Inflammatory macrophage treated with lipopolysaccharide for 4 hours (primary cell): ENCODE results near the gene DHRS13.
A peak's percentile ranks its signal among the peaks of the same experiment; 100 is the strongest.

Source experiments
- DNase-seq: peaks from one replicate; pipeline ENCODE4 v3.0.0-alpha.2; 2020

The DHRS13 gene

GRCh38 chr17:28901866-28902818, 737 bp downstream of the DHRS13 start:
- DNase-seq, result peak; percentile 31

- DNase-seq, result no peak
Measured at GRCh38 chr17:28900986-28901726, 1.7 kb downstream of the DHRS13 start.

- no peak for DNase-seq
Measured at GRCh38 chr17:28899212-28899815, 3.6 kb downstream of the DHRS13 start.

DNA sequence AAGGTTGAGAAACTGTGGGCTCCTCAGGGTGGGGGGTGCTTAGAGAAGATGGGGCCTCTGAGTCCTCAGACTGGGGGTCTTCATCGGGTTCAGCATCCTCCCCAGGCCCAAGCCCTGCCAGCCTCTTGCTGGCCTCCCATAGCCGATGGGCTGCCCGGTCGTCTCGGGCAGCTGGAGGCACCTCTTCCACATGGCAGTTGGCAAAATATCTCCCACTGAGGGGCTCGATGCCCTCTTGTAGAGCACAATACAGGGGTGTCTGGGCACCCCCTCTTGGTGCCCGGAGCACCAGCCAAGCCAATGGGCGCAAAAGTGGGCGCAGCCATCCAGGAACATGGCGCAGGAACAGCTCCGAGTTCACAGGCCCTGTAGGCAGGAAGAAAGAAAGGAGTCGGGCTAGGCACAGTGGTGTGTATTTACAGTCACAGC, 4.3 kb downstream of the DHRS13 start:
- DNase-seq, result no peak

- no peak for DNase-seq
Measured at GRCh38 chr17:28897769-28898526, 4.9 kb downstream of the DHRS13 start.

DNA sequence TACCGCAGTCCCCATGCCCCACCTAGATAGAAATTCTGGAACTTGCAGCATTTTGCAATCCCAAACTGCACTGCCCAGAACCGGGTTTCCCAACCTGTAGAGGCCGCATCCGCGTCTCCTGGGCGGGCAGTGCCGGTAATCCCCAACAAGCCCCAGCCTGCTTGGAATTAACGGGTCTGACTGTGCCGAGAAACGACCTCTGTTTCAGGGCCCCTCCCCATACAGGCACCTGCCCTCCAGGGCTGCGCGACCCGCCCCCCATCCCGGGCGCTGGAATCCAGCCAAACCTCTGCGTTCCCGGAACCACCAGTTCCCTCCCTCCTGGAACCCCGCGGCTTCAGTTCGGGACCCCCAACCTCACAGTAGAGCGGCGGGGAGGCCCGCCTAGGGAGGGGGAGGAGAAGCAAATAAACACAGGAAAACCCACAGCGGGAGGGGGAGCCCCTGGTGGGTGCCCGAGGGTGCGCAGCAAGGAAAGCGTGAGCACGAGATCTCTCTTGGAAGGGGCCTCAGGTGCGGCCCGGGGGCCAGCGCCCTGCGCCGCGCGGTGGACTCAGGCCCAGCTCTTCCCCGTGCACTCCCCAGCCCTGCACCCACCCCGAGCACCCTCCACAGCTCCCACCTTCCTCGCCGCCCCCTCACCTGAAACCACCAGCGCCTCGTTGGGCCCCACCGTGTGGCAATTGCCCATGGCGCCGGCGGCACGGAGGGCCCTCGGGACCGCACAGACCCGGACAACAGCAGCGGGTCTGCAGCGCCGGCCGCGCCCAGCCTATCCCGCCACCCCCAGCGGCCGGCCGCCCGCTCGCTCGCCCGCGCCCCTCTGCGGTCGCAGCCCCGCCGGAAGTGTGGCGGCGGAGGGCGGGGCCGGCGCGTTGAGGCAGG, 5.8 kb downstream of the DHRS13 start, which contains the start of gene FLOT2:
Gene FLOT2 (minus strand): TSS at position 850 of the 885 bp plus-strand sequence. CDS start 159 bp downstream, at position 691.
- DNase-seq, result peak; percentile 79

DNA sequence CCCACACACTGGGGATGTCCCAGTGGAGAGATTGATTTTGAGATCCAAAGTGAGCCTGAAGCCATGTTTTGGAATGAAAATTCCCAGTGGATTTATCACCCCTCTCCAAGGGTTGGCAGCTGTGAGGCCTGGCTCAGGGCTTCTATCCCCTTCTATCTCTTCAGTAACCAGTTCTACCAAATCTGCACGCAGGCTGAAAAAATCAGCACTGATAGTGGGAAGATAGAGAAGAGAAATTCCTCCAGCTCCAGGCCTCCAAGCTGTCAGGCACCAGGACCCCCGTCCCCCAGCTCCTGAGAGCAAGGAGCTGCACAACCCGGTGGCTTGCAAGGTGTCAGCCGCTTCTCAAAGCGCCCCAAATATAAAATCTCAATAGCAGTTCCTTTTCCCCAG, 6.4 kb downstream of the DHRS13 start:
- no peak for DNase-seq

DNA sequence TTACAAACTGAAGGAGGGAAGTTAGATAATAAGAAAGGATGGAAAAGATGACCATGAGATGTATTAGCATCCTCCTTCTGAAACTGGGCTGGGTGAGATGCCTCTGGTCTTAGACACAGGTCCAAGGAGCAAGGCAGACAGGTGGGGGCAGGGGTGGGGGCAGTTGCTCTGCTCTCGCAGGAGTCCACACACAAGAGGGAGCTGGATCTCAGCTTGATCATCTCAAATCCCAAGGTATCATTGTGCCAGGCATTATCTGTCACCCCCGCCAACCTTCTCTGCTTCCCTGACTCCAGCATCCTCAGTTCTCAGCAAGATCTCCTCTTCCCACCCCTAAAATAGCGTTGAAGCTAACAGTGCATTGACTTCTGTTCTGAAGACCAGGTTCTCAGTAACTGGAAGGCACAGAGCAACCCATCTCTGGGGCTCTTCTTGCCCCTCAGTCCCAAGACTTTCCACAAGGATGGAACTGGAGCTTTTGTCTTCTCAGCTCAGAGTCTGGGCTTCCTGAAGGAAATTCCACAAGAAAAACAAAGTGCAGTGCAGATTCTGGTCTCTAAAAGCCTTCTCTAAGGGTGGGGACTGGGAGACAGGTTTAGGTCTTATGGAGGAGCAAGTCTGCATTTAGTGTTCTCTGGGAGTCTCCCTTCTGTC, 7.0 kb downstream of the DHRS13 start:
- DNase-seq, result no peak

- peak; percentile 83 for DNase-seq
Measured at GRCh38 chr17:28893248-28894183, 9.4 kb downstream of the DHRS13 start.

DNA sequence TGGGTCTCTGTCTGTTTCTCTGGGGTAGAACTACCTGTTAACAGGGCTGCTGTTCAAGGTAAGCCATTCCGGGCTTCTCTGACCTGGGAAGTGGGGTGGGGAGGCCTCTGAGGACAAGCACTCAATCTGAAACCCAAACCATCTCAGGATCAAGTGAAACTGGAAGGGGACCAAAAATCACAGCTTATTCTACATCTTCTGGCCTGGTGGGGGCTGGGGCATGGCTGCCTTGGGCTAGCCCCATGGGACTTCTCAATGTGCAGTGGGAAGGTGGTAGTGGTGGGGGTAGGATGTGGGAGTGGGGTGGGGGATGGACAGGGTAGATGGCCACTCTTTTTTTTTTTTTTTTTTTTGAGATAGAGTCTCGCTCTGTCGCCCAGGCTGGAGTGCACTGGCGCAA, 10.9 kb downstream of the DHRS13 start:
- no peak for DNase-seq

GRCh38 chr17:28891201-28891600, 11.7 kb downstream of the DHRS13 start:
- DNase-seq, result no peak

- DNase-seq, result peak; percentile 57
Measured at GRCh38 chr17:28889996-28890395, 12.9 kb downstream of the DHRS13 start.

GRCh38 chr17:28888832-28889231, 14.0 kb downstream of the DHRS13 start:
- DNase-seq, result no peak

DNA sequence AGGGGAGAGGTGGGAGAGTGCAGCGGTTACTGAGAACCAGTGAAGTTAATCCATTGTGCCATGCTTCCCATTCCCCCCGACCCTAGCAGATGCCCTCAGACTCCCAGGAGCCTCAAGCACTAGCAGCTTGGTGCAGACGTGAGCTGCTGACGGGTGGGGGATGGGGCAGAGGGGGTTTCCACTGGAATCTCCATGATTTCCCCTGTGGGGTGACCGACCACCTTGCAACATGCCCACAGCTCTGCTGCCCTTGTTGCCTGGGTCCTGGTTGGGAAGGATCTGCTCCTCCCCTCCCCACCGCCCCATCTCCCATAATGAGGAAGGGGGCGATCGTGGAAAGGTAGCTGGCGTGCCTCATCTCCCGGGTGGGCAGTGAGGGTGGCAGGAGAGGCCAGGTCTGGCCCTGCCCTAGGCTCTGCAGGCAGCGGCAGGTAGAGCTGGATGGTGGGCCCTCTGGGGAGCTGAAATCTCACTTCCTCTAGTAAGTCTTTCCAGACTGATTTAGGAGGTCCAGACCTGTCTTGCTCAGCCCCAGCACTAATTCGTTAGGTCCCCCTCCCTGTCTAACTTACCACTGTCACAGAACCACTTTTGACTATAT, 14.9 kb downstream of the DHRS13 start:
- no peak for DNase-seq

DNA sequence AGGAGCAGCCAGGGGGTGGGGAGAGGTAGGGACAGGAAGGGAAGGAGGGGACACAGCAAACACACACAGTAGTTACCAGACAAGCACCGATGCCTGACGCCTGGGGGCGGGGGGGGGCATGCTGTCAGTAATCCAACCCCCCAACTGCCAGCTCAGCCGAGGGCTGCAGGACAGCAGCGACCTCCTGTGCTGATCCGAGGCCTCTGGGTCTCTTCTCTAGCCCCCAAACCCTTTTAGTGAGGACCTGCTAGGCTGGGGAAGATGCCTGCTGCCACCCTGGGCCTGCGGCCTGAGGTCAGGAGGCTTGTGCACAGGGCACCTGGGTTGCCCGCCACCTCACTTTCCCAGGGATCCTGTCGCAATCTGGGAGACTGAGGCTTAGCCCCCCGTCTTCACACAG, 16.9 kb downstream of the DHRS13 start:
- no peak for DNase-seq

- no peak for DNase-seq
Measured at GRCh38 chr17:28885363-28885762, 17.5 kb downstream of the DHRS13 start.

- no peak for DNase-seq
Measured at GRCh38 chr17:28883967-28884702, 18.7 kb downstream of the DHRS13 start.

- DNase-seq, result no peak
Measured at GRCh38 chr17:28882154-28882895, 20.6 kb downstream of the DHRS13 start.
